GM12878 (cell line): ENCODE results near the gene UTP14C. TPM values are rescaled to one million over a fixed set of nuclear protein-coding genes. Genes with fewer than 3 reads are reported as not detected.

ENCODE experiments used
- ATAC-seq: fragments of 200-7000 bp; cut with Tn5 transposase; 3 replicates; pipeline ENCODE4 v1.9.1; 2020; ENCODE audit warnings: mild to moderate bottlenecking, moderate library complexity
- BruUV-seq: library from RNA; stranded (reverse); fragments of 400-500 nt; replicated peaks from 2 replicates; lab custom pipeline; 2021; lab: Mats Ljungman, UMichigan
- CTCF ChIA-PET: fragments of 300-600 bp; sonication (Branson Sonifier 250); formaldehyde crosslinking; extraction: SDS; loops from one replicate; lab custom pipeline; 2021; ENCODE audit warnings: inconsistent platforms; lab: Yijun Ruan, JAX
- POLR2A ChIA-PET: fragments of 350-600 bp; formaldehyde crosslinking; extraction: SDS; loops from one replicate; lab custom pipeline; 2021; ENCODE audit warnings: inconsistent platforms; lab: Charles Lee
- RAD21 ChIA-PET: fragments of 300-600 bp; sonication (Branson Sonifier 250); formaldehyde crosslinking; loops from one replicate; lab custom pipeline; 2023; ENCODE audit warnings: antibody characterized with exemption; ENCODE audit not compliant: unreplicated experiment; lab: Charles Lee
- SMC1A ChIA-PET: fragments of 300-600 bp; sonication (Branson Sonifier 250); formaldehyde crosslinking; loops from one replicate; lab custom pipeline; 2023; ENCODE audit not compliant: unreplicated experiment, uncharacterized antibody; lab: Charles Lee
- DNase-seq: peaks from one replicate; pipeline ENCODE4 v3.0.0-alpha.2; 2011; ENCODE audit warnings: low read depth, low spot score
- FAIRE-seq: peaks from 3 replicates; lab custom pipeline; 2011; peaks lifted over from hg19 to GRCh38; lab: Jason Lieb, UNC
- H2AFZ ChIP-seq: 2 replicates; pipeline ENCODE4 v1.6.0; 2011; ENCODE audit warnings: low read depth, low read length, control low read depth; ENCODE audit not compliant: control insufficient read depth
- H3K27ac ChIP-seq: 2 replicates; pipeline ENCODE4 v1.5.1; 2011; ENCODE audit warnings: control low read depth; ENCODE audit not compliant: control insufficient read depth, insufficient read depth
- H3K27me3 ChIP-seq, 2 experiments: replicated peaks in 1 of 2; 2 replicates each; pipeline versions ENCODE4 v1.6.0 to v1.6.1; 2011; ENCODE audit warnings: low read length in 1 of 2; ENCODE audit not compliant: control insufficient read depth in 2 of 2, insufficient read depth in 2 of 2
- H3K36me3 ChIP-seq, 2 experiments: 2 replicates each; pipeline ENCODE4 v1.5.1; 2011; ENCODE audit warnings: low read length in 1 of 2; ENCODE audit not compliant: control insufficient read depth in 2 of 2, insufficient read depth in 2 of 2
- H3K4me1 ChIP-seq: 2 replicates; pipeline ENCODE4 v1.6.1; 2011; ENCODE audit warnings: mild to moderate bottlenecking, low read length, moderate library complexity, mixed read lengths; ENCODE audit not compliant: control insufficient read depth, insufficient read depth
- H3K4me2 ChIP-seq: 2 replicates; pipeline ENCODE4 v1.6.0; 2011; ENCODE audit warnings: control low read depth; ENCODE audit not compliant: control insufficient read depth, insufficient read depth
- H3K4me3 ChIP-seq: fragments of 200-600 bp; sonication (generic); 2 replicates; pipeline ENCODE4 v1.5.1; 2016
- H3K79me2 ChIP-seq: 2 replicates; pipeline ENCODE4 v1.6.0; 2011; ENCODE audit warnings: low read length; ENCODE audit not compliant: control insufficient read depth, insufficient read depth
- H3K9ac ChIP-seq: 2 replicates; pipeline ENCODE4 v1.8.0; 2011; ENCODE audit warnings: low read length, control low read depth, mixed read lengths; ENCODE audit not compliant: control insufficient read depth, insufficient read depth
- H3K9me3 ChIP-seq: replicated peaks from 3 replicates; pipeline ENCODE4 v1.5.1; 2011; ENCODE audit warnings: mild to moderate bottlenecking, low read length; ENCODE audit not compliant: control insufficient read depth, insufficient read depth
- H4K20me1 ChIP-seq: 2 replicates; pipeline ENCODE4 v1.6.0; 2011; ENCODE audit not compliant: control insufficient read depth, insufficient read depth
- ATF7 ChIP-seq: fragments of 450-650 bp; IDR thresholded peaks from 2 replicates; pipeline ENCODE4 v1.6.1; 2016; ENCODE audit warnings: low read depth, mild to moderate bottlenecking
- BCL11A ChIP-seq: IDR thresholded peaks from 2 replicates; pipeline ENCODE4 v1.6.1; 2011; ENCODE audit warnings: low read depth, low read length
- EZH2 ChIP-seq: IDR thresholded peaks from 2 replicates; pipeline ENCODE4 v1.6.1; 2012; ENCODE audit warnings: low read depth, mild to moderate bottlenecking, control low read depth, inconsistent platforms, low read length, borderline replicate concordance; ENCODE audit not compliant: control insufficient read depth
- RB1 ChIP-seq: fragments of 450-650 bp; formaldehyde crosslinking; IDR thresholded peaks from 2 replicates; pipeline ENCODE4 v1.6.1; 2017; ENCODE audit warnings: mild to moderate bottlenecking, borderline replicate concordance
- SPI1 ChIP-seq: IDR thresholded peaks from 2 replicates; pipeline ENCODE4 v1.6.1; 2011; ENCODE audit warnings: low read depth, mild to moderate bottlenecking, low read length, moderate library complexity, borderline replicate concordance; ENCODE audit not compliant: insufficient read depth
- TCF3 ChIP-seq: IDR thresholded peaks from 2 replicates; pipeline ENCODE4 v1.6.1; 2012; ENCODE audit warnings: low read depth, mild to moderate bottlenecking, low read length, borderline replicate concordance; ENCODE audit not compliant: insufficient read depth
- WGBS: methylation state at CpG from one replicate; pipeline ENCODE4 v1.1.6; 2016; ENCODE audit warnings: low lambda C conversion rate; ENCODE audit not compliant: insufficient replicate concordance, insufficient coverage; ENCODE audit errors: missing lambda C conversion rate; 5-methylcytosine and 5-hydroxymethylcytosine counted together
- in situ Hi-C: fragments of 300-500 bp; cut with MboI; formaldehyde crosslinking; loops from 9 replicates; pipeline ENCODE4 v1.14.3; 2018; ENCODE audit warnings: mixed read lengths
- intact Hi-C: fragments of 100-400 bp; cut with micrococcal nuclease; formaldehyde crosslinking; loops from one replicate; pipeline ENCODE4 v1.14.2; 2022; ENCODE audit not compliant: unreplicated experiment
- polyA plus RNA-seq, 11 experiments: library from polyadenylated mRNA; depleted of rRNA in 4 of 11; unstranded in 6 of 11; stranded (reverse) in 5 of 11; fragments of >200 nt; fragmentation: Nextera tagmentation in 4 of 11; fragmentation: Illumina TruSeq in 1 of 11; extraction: Ambion mirVana in 4 of 11; extraction: Trizol in 1 of 11; gene quantifications; 1 replicate in 1 of 11; 2 replicates in 10 of 11; pipeline versions ENCODE4 v1.2.1 to v1.2.3, GENCODE V29; 2011 to 2016; ENCODE audit warnings: inconsistent platforms in 2 of 11, missing spikeins in 2 of 11, low read depth in 1 of 11
- total RNA-seq, 4 experiments: library from RNA; depleted of rRNA in 3 of 4; stranded (reverse); fragments of >200 nt in 3 of 4; fragmentation: Illumina TruSeq in 1 of 4; extraction: Trizol in 1 of 4; gene quantifications; 2 replicates each; pipeline versions ENCODE4 v1.2.1 to v1.2.3, GENCODE V29; 2013 to 2021
- TF ChIP-seq, protein P1 (sequence below): fragments of 450-650 bp; IDR thresholded peaks from 2 replicates; pipeline ENCODE4 v1.6.1; 2014; ENCODE audit warnings: mild to moderate bottlenecking

The UTP14C gene
- total and polyA plus RNA-seq, 10 of the 15 experiments (the other 5 are each of a cell fraction or from before 2014, with no cell fraction given): 3.4 to 11.2 (median 6.0) TPM

DNA sequence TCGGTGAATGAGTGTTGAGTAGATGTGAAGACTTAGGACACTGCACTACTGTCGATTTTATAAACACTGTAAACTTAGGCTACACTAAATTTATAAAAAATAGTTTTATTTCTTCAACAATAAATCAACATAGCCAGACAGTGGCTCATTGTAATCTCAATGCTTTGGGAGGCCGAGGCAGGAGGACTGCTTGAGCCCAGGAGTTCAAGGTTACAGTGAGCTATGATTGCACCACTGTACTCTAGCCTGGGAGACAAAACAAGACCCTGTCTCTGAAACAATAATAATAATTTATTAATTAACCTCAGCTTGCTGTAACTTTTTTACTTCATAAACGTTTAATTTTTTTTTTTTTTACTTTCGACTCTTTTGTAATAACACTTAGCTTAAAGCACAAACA is 47.6 kb upstream of the UTP14C start:
- POLR2A ChIA-PET: interaction anchor here (0.6 kb wide), 1 partner anchor 134 kb away, joined by 3 read pairs; no protein-coding TSS in a partner anchor
- Histone ChIP-seq H3K9me3 (no peaks in the 10 kb centered on the region), H3K36me3 (no peaks in the 10 kb centered on the region), H3K79me2 (no peaks in the 10 kb centered on the region), H3K27me3 (no peaks in the 10 kb centered on the region; a peak in 1 of 4 replicates), H2AFZ (no peak overlapping the region), H4K20me1 (no peaks in the 10 kb centered on the region), H3K4me3 (no peak overlapping the region), H3K4me1 (no peaks in the 10 kb centered on the region), H3K27ac (no peak overlapping the region), H3K4me2 (no peak overlapping the region), H3K9ac (no peak overlapping the region)
- FAIRE-seq (no peak), ATAC-seq (no peak), DNase-seq (no peak)
- TF ChIP-seq BCL11A (no peak), EZH2 (no peak), RB1 (no peak), ATF7 (no peak), TCF3 (no peak), SPI1 (no peak)
- TF ChIP-seq, protein P1, sequence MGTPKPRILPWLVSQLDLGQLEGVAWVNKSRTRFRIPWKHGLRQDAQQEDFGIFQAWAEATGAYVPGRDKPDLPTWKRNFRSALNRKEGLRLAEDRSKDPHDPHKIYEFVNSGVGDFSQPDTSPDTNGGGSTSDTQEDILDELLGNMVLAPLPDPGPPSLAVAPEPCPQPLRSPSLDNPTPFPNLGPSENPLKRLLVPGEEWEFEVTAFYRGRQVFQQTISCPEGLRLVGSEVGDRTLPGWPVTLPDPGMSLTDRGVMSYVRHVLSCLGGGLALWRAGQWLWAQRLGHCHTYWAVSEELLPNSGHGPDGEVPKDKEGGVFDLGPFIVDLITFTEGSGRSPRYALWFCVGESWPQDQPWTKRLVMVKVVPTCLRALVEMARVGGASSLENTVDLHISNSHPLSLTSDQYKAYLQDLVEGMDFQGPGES: no peak
- RAD21 ChIA-PET: interaction anchor here (0.9 kb wide), 1 partner anchor 17 kb away, joined by 5 read pairs; no protein-coding TSS in a partner anchor
- WGBS: 28% methylated on average over 5 of the region's 5 CpGs
- intact Hi-C loops (no loop called here), in situ Hi-C loops (no loop called here)
- SMC1A ChIA-PET: interaction anchor here (1.0 to 1.6 kb wide), 4 partner anchors 9 to 35 kb away, joined by 3 to 4 read pairs (median 4); partner anchors contain the start of gene ALG11
- CTCF ChIA-PET: interaction anchor here (0.6 to 1.5 kb wide), 4 partner anchors 13 to 851 kb away, joined by 3 to 4 read pairs (median 4); no protein-coding TSS in a partner anchor
- BruUV-seq: no TSS peak
